Epithelial cell of proximal tubule (primary cell): ENCODE results near the gene LRRK1. TPM values are rescaled to one million over a fixed set of nuclear protein-coding genes. Genes with fewer than 3 reads are reported as not detected.

Source experiments
- DNase-seq: peaks from one replicate; pipeline ENCODE4 v3.0.0-alpha.2; 2011; ENCODE audit warnings: low read depth
- H3K4me3 ChIP-seq: 2 replicates; pipeline ENCODE4 v1.5.1; 2011; ENCODE audit warnings: low read depth, mild to moderate bottlenecking, low read length
- total RNA-seq: library from RNA; depleted of rRNA; stranded (reverse); fragments of >200 nt; gene quantifications from 2 replicates; pipeline ENCODE4 v1.2.3, GENCODE V29; 2015
- TF ChIP-seq, protein P1 (sequence below): conservative IDR thresholded peaks from 2 replicates; pipeline ENCODE4 v1.5.1; 2012; ENCODE audit warnings: low read depth, mild to moderate bottlenecking, low read length

LRRK1 gene
- total RNA-seq, 1 donor from 2014 or later = 8.1 TPM

- no peak overlapping the region for H3K4me3 ChIP-seq
- no peak for DNase-seq
- TF ChIP-seq, protein P1, sequence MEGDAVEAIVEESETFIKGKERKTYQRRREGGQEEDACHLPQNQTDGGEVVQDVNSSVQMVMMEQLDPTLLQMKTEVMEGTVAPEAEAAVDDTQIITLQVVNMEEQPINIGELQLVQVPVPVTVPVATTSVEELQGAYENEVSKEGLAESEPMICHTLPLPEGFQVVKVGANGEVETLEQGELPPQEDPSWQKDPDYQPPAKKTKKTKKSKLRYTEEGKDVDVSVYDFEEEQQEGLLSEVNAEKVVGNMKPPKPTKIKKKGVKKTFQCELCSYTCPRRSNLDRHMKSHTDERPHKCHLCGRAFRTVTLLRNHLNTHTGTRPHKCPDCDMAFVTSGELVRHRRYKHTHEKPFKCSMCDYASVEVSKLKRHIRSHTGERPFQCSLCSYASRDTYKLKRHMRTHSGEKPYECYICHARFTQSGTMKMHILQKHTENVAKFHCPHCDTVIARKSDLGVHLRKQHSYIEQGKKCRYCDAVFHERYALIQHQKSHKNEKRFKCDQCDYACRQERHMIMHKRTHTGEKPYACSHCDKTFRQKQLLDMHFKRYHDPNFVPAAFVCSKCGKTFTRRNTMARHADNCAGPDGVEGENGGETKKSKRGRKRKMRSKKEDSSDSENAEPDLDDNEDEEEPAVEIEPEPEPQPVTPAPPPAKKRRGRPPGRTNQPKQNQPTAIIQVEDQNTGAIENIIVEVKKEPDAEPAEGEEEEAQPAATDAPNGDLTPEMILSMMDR = no peak
Observed at GRCh38 chr15:100942656-100943425, 23.7 kb downstream of the LRRK1 start.

DNA sequence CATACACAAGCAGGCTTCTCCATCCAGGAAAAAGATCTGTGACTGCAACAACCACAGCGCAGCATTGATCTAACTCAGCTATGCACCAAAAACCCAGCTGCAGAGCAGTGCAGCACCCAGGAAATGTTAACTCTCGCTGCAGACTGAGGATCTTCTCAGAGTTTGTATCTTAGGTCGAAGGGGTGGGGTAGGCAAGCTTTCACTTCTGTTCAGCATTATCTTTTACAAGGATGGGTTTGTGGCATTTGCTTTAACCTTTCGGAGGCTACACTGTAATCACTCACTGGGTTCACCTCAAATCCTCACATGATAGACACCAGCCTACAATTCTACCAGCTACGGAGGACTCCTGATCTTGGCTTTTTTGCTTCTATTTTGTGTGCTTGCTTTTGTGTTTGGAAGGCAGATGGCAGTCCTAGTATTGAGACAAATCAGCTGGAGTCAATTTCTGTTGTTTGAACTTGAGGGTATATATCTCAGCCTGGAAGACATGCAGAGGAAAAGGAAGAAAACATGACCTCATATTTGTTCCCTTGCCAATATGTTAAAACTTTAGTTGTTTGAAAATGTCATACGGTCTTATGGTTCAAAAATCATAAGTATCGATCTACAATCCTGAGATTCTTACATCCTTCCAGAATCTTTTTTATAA lies 25.2 kb downstream of the LRRK1 start:
- DNase-seq = no peak
- TF ChIP-seq, protein P1 = no peak
- H3K4me3 ChIP-seq = no peak overlapping the region

GRCh38 chr15:100944986-100945385 lies 25.8 kb downstream of the LRRK1 start:
- TF ChIP-seq, protein P1 = no peak
- no peak for DNase-seq
- no peak overlapping the region for H3K4me3 ChIP-seq

DNA sequence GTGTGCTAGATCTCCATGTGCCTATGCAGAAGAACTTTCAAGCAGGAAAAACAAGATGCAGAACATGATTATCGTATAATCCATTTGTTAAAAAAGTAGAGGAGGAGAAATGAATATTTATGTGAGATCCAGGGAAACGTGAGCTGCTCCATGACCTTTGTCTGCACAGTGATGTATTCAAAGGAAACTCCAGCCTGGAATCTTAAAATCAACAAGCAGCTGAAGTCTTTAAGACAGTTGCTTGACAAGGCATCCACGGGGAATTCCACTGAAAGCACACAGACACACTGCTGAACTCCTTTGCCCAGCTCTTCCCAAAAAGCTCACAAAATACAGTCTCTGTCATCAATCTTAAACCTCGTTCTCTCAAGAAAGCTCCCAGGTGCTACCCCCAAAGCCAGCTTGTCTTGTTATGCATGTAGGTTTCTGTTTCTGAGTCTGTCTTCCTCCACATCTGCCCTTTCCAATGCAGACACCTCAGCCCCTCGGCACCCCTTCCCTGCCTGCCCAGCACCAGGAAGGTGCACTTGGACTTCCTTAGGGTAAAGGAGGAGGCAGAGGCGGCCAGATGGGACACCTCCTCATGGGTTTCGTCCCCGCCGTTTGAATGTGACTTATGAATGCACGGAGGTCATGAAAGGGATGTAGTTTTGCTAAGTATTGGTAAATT lies 28.7 kb downstream of the LRRK1 start:
- TF ChIP-seq, protein P1 = no peak
- DNase-seq = no peak
- no peak overlapping the region for H3K4me3 ChIP-seq

- TF ChIP-seq, protein P1 = no peak
- H3K4me3 ChIP-seq = no peak overlapping the region
- no peak for DNase-seq
Observed at GRCh38 chr15:100948430-100948762, 29.2 kb downstream of the LRRK1 start.

GRCh38 chr15:100949691-100950090 lies 30.5 kb downstream of the LRRK1 start:
- H3K4me3 ChIP-seq = no peak overlapping the region
- no peak for DNase-seq
- TF ChIP-seq, protein P1 = no peak
